HCT116 (cell line): ENCODE results near the gene PTBP1. TPM values are rescaled to one million over a fixed set of nuclear protein-coding genes. Genes with fewer than 3 reads are reported as not detected.

Experiments used
- ATAC-seq: fragments of 200-7000 bp; cut with Tn5 transposase; 2 replicates; pipeline ENCODE4 v1.9.1; 2020; ENCODE audit warnings: mild to moderate bottlenecking, moderate library complexity
- BruUV-seq: library from RNA; stranded (reverse); fragments of 400-500 nt; replicated peaks from 2 replicates; lab custom pipeline; 2021; lab: Mats Ljungman, UMichigan
- CTCF ChIA-PET: fragments of 300-600 bp; sonication (Branson Sonifier 250); formaldehyde crosslinking; loops from one replicate; lab custom pipeline; 2021; ENCODE audit warnings: antibody characterized with exemption; lab: Charles Lee
- POLR2A ChIA-PET: fragments of 300-600, 350-600 bp; sonication (Branson Sonifier 250); formaldehyde crosslinking; loops from one replicate; lab custom pipeline; 2021; ENCODE audit warnings: antibody characterized with exemption; lab: Charles Lee
- RAD21 ChIA-PET, 2 experiments: fragments of 300-600 bp; sonication (Branson Sonifier 250); formaldehyde crosslinking; loops; one replicate each; lab custom pipeline; 2023; ENCODE audit warnings: low total read pairs in 2 of 2; ENCODE audit not compliant: uncharacterized antibody in 2 of 2, unreplicated experiment in 2 of 2, low non-redundant PET in 1 of 2; lab: Charles Lee
- DNase-seq: peaks from one replicate; pipeline ENCODE4 v3.0.0-alpha.2; 2010; ENCODE audit warnings: low read depth, low spot score
- H2AFZ ChIP-seq: fragments of 200-600 bp; shearing (Covaris generic), sonication (generic); 2 replicates; pipeline ENCODE4 v1.6.1; 2017; ENCODE audit warnings: low read depth, mixed run types, mixed read lengths, antibody characterized with exemption, low read length; ENCODE audit not compliant: poor library complexity, severe bottlenecking
- H3K27ac ChIP-seq: 2 replicates; pipeline ENCODE4 v1.5.1; 2012; ENCODE audit warnings: low read depth, low read length
- H3K27me3 ChIP-seq: fragments of 200-600 bp; sonication (generic); 2 replicates; pipeline ENCODE4 v1.6.1; 2016; ENCODE audit warnings: mixed run types, low read length, mixed read lengths; ENCODE audit not compliant: insufficient read depth
- H3K36me3 ChIP-seq, 2 experiments: fragments of 200-500 bp in 1 of 2; fragments of 200-600 bp in 1 of 2; sonication (Bioruptor generic) in 1 of 2; sonication (generic) in 1 of 2; 2 replicates each; pipeline versions ENCODE4 v1.5.1 to v1.6.1; 2014 to 2016; ENCODE audit warnings: low read length in 2 of 2, inconsistent platforms in 1 of 2, mixed read lengths in 1 of 2, mixed run types in 1 of 2; ENCODE audit not compliant: insufficient read depth in 2 of 2, control insufficient read depth in 1 of 2
- H3K4me1 ChIP-seq, 2 experiments: fragments of 200-600 bp in 1 of 2; sonication (generic) in 1 of 2; 2 replicates each; pipeline versions ENCODE4 v1.5.1 to v1.6.1; 2012 to 2017; ENCODE audit warnings: low read length in 2 of 2, inconsistent platforms in 1 of 2, mild to moderate bottlenecking in 1 of 2, mixed read lengths in 1 of 2, mixed run types in 1 of 2, moderate library complexity in 1 of 2; ENCODE audit not compliant: insufficient read depth in 2 of 2, control insufficient read depth in 1 of 2
- H3K4me2 ChIP-seq: fragments of 200-600 bp; sonication (generic); 2 replicates; pipeline ENCODE4 v1.6.1; 2017; ENCODE audit warnings: mixed run types, low read length, mixed read lengths
- H3K4me3 ChIP-seq, 2 experiments: fragments of 200-600 bp in 1 of 2; sonication (generic) in 1 of 2; replicated peaks in 1 of 2; 2 replicates each; pipeline ENCODE4 v1.5.1; 2011 to 2016; ENCODE audit warnings: low read length in 2 of 2, control low read depth in 1 of 2, low read depth in 1 of 2, mild to moderate bottlenecking in 1 of 2, mixed read lengths in 1 of 2, mixed run types in 1 of 2
- H3K79me2 ChIP-seq: fragments of 200-600 bp; sonication (generic); 2 replicates; pipeline ENCODE4 v1.6.1; 2017; ENCODE audit warnings: mild to moderate bottlenecking, mixed run types, low read length, moderate library complexity, mixed read lengths; ENCODE audit not compliant: insufficient read depth
- H3K9ac ChIP-seq: fragments of 200-600 bp; sonication (generic); 2 replicates; pipeline ENCODE4 v1.6.1; 2016; ENCODE audit warnings: low read length, mixed read lengths
- H3K9me2 ChIP-seq: fragments of 200-600 bp; sonication (generic), shearing (Covaris generic); 2 replicates; pipeline ENCODE4 v1.6.1; 2017; ENCODE audit warnings: mixed run types, mild to moderate bottlenecking, moderate library complexity; ENCODE audit not compliant: insufficient read depth
- H3K9me3 ChIP-seq, 2 experiments: fragments of 200-500 bp in 1 of 2; fragments of 200-600 bp in 1 of 2; sonication (Bioruptor generic) in 1 of 2; sonication (generic) in 1 of 2; 2 replicates each; pipeline ENCODE4 v1.6.1; 2014 to 2017; ENCODE audit warnings: low read length in 2 of 2, mixed read lengths in 2 of 2, inconsistent platforms in 1 of 2, low read depth in 1 of 2, mild to moderate bottlenecking in 1 of 2, mixed run types in 1 of 2, moderate library complexity in 1 of 2; ENCODE audit not compliant: control insufficient read depth in 1 of 2, insufficient read depth in 1 of 2
- H4K20me1 ChIP-seq: fragments of 200-600 bp; sonication (generic), shearing (Covaris generic); 2 replicates; pipeline ENCODE4 v1.6.1; 2017; ENCODE audit warnings: mixed run types, mild to moderate bottlenecking, moderate library complexity; ENCODE audit not compliant: insufficient read depth
- CBX3 ChIP-seq: IDR thresholded peaks from 2 replicates; pipeline ENCODE4 v1.6.1; 2012; ENCODE audit warnings: low read depth
- CEBPB ChIP-seq: IDR thresholded peaks from 2 replicates; pipeline ENCODE4 v1.6.1; 2012; ENCODE audit warnings: low read depth
- ELF1 ChIP-seq: IDR thresholded peaks from 2 replicates; pipeline ENCODE4 v1.6.1; 2012; ENCODE audit warnings: low read depth, borderline replicate concordance
- EZH2phosphoT487 ChIP-seq: fragments of 200-600 bp; IDR thresholded peaks from 2 replicates; pipeline ENCODE4 v1.6.1; 2018; ENCODE audit warnings: antibody characterized with exemption, borderline replicate concordance
- JUND ChIP-seq: IDR thresholded peaks from 2 replicates; pipeline ENCODE4 v1.6.1; 2012
- POLR2AphosphoS5 ChIP-seq: IDR thresholded peaks from 2 replicates; pipeline ENCODE4 v1.6.1; 2011; ENCODE audit warnings: mild to moderate bottlenecking, low read depth, low read length, moderate library complexity
- RAD21 ChIP-seq: IDR thresholded peaks from 2 replicates; pipeline ENCODE4 v1.6.1; 2012; ENCODE audit warnings: low read depth, mild to moderate bottlenecking
- SIN3A ChIP-seq: IDR thresholded peaks from 2 replicates; pipeline ENCODE4 v1.6.1; 2012; ENCODE audit warnings: low read depth
- SP1 ChIP-seq: IDR thresholded peaks from 2 replicates; pipeline ENCODE4 v1.6.1; 2012; ENCODE audit warnings: low read depth
- TCF7L2 ChIP-seq: IDR thresholded peaks from 2 replicates; pipeline ENCODE4 v1.7.0; 2011; ENCODE audit warnings: borderline replicate concordance, inconsistent platforms; ENCODE audit not compliant: insufficient read depth, insufficient read length; ENCODE audit errors: extremely low read depth
- YY1 ChIP-seq: IDR thresholded peaks from 2 replicates; pipeline ENCODE4 v1.6.1; 2011; ENCODE audit warnings: low read length, low read depth, moderate library complexity, mild to moderate bottlenecking; ENCODE audit not compliant: insufficient replicate concordance; ENCODE audit errors: extremely low read depth
- ZBTB33 ChIP-seq: IDR thresholded peaks from 2 replicates; pipeline ENCODE4 v1.6.1; 2011; ENCODE audit warnings: mild to moderate bottlenecking, low read length, moderate library complexity; ENCODE audit not compliant: insufficient replicate concordance; ENCODE audit errors: extremely low read depth
- intact Hi-C: fragments of 100-400 bp; cut with micrococcal nuclease; formaldehyde crosslinking; loops from 2 replicates; pipeline ENCODE4 v1.10.0; 2022
- total RNA-seq: library from RNA; stranded (reverse); gene quantifications from one replicate; pipeline ENCODE4 v1.2.1, GENCODE V29; 2021; ENCODE audit not compliant: unreplicated experiment
- TF ChIP-seq, protein P1 (sequence below): IDR thresholded peaks from 2 replicates; pipeline ENCODE4 v1.6.1; 2012; ENCODE audit warnings: low read depth

Gene PTBP1
- total RNA-seq, 1 experiment from 2014 or later, result 676 TPM

DNA sequence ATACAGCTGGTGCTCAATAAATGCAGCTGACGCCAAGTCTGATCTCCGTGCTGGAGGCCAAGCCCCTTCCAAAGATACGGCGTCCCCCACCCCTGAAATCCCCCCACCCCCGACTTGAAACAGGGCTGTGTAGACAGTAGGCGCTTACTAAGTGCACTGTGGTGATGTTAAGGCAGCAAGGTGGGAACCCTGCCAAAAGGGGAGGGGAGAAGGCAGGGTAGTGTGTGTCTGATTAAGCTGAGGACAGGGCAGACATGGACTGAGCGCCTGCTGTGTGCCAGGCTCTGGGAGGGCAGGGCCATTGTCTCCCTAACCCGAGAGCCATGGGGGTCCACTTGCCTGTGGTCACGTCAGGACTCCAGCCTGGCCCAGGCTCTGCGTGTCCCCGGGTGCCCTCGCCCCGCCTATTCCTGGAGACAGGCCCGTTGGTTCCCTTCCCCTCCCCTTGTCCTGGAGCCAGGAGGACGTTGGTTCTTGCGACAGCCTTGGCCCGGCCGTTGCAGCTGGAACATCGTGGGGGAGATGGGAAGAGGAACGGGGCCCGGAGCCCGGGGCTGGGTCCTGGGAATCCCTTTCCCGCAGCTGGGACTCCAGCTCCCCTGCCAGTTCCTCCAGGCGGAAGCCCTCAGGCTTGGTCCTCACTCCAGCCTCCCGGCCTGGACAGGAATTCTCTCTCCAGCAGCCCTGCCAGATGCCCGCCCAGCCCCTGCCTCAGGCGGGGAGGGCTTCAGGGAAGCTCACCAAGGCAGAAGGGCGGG is 53.1 kb downstream of the PTBP1 start:
- peak overlapping the region; percentile 8; the same call in 1 of the 2 replicates for H3K27ac ChIP-seq
- no peaks in the 10 kb centered on the region for H3K79me2 ChIP-seq
- no peaks in the 10 kb centered on the region for H4K20me1 ChIP-seq
- H3K9ac ChIP-seq, result no peak overlapping the region
- POLR2A ChIA-PET, result interaction anchor here (1.0 to 1.1 kb wide), 2 partner anchors 10 to 98 kb away, joined by 3 to 4 read pairs; partner anchors contain the start of gene CFD
- intact Hi-C loops, result no loop called here
- no TSS peak for BruUV-seq
- H3K4me3 ChIP-seq, result no peak overlapping the region
- no peak overlapping the region for H2AFZ ChIP-seq
- H3K36me3 ChIP-seq, result no peaks in the 10 kb centered on the region
- DNase-seq, result no peak
- no peak for TF ChIP-seq ELF1
- TF ChIP-seq CBX3, result no peak
- no peak for TF ChIP-seq CEBPB
- TF ChIP-seq, protein P1, sequence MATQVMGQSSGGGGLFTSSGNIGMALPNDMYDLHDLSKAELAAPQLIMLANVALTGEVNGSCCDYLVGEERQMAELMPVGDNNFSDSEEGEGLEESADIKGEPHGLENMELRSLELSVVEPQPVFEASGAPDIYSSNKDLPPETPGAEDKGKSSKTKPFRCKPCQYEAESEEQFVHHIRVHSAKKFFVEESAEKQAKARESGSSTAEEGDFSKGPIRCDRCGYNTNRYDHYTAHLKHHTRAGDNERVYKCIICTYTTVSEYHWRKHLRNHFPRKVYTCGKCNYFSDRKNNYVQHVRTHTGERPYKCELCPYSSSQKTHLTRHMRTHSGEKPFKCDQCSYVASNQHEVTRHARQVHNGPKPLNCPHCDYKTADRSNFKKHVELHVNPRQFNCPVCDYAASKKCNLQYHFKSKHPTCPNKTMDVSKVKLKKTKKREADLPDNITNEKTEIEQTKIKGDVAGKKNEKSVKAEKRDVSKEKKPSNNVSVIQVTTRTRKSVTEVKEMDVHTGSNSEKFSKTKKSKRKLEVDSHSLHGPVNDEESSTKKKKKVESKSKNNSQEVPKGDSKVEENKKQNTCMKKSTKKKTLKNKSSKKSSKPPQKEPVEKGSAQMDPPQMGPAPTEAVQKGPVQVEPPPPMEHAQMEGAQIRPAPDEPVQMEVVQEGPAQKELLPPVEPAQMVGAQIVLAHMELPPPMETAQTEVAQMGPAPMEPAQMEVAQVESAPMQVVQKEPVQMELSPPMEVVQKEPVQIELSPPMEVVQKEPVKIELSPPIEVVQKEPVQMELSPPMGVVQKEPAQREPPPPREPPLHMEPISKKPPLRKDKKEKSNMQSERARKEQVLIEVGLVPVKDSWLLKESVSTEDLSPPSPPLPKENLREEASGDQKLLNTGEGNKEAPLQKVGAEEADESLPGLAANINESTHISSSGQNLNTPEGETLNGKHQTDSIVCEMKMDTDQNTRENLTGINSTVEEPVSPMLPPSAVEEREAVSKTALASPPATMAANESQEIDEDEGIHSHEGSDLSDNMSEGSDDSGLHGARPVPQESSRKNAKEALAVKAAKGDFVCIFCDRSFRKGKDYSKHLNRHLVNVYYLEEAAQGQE, result no peak
- TF ChIP-seq ZBTB33, result no peak
- TF ChIP-seq JUND, result no peak
- TF ChIP-seq EZH2phosphoT487, result no peak
- no peak for TF ChIP-seq TCF7L2
- TF ChIP-seq RAD21, result no peak
- TF ChIP-seq SIN3A, result no peak
- no peak for TF ChIP-seq SP1
- TF ChIP-seq POLR2AphosphoS5, result no peak
- no peak for TF ChIP-seq YY1
- TF ChIP-seq, all 23 proteins: peak for 0
- Histone ChIP-seq H3K9me3 (no peaks in the 10 kb centered on the region), H3K4me2 (peak overlapping the region; percentile 51), H3K9me2 (no peaks in the 10 kb centered on the region), H3K4me1 (peaks cover 5 to 10% of the 10 kb centered on the region in 2 experiments; a peak in 3 of 4 replicates), H3K27me3 (no peaks in the 10 kb centered on the region)
- ChIA-PET CTCF (no interaction called here), RAD21 (interaction anchor here in 1 of 2 experiments (0.6 kb wide), 1 partner anchor 9 kb away, joined by 3 read pairs; the partner anchor contains the start of gene CFD)
- ATAC-seq, result peak; percentile 53
